GM19328 (cell line): ENCODE data around the gene ZNF81.
"Not testable (repeated sequence)": the region's sequence is repeated elsewhere in the genome, so short reads cannot be mapped to it uniquely, and the experiment has no call there.

Experiments
- ATAC-seq: cut with Tn5 transposase; IDR thresholded peaks from one replicate; pipeline ENCODE4 v1.9.1; 2021; ENCODE audit warnings: mild to moderate bottlenecking, moderate library complexity; ENCODE audit not compliant: unreplicated experiment

The ZNF81 gene

GRCh38 chrX:47836164-47837072 lies at the start of gene ZNF81:
ZNF81 (plus strand) TSS chrX:47836902; CDS start chrX:47846268, 9,366 bp downstream.
- ATAC-seq = peak; percentile 88

DNA sequence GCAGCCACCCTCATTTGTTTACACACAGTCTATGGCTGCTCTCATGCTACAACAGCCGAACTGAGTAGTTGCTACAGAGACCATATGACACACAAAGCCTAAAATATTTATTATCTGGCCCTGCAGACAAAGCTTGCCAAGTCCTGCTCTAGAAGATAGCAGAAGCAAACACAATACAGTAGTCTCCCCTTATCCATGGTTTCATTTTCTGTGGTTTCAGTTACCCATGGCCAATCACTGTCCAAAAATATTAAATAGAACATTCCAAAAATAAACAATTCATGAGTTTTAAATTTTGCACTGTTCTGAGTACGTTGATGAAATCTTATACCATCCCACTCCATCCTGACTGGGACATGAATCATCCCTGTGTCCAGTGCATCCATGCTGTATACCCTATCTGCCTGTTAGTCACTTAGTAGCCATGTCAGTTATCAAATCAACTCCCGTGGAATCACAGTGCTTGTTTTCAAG lies 40.2 kb upstream of the ZNF81 start:
- no peak for ATAC-seq

GRCh38 chrX:47797084-47797483 lies 39.6 kb upstream of the ZNF81 start:
- ATAC-seq = no peak

DNA sequence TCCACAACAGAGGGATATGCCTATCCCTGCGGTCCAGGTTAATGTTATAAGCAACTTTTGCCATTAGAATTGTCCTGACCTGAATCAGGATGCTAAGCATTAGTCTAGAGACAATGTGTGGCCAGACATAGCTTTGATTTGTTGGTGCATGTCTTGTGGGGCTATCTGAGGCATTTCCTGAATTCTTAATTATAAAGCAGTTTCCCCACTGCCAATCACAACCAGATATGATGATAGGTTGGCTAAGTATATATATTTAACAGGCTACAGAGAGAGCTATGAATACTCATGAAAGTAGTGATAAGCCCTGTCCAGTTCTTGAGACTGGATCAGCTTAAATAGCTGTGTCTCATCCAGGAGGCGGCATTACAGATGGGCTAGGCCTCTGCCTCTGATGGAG lies 37.8 kb upstream of the ZNF81 start:
- no peak for ATAC-seq

DNA sequence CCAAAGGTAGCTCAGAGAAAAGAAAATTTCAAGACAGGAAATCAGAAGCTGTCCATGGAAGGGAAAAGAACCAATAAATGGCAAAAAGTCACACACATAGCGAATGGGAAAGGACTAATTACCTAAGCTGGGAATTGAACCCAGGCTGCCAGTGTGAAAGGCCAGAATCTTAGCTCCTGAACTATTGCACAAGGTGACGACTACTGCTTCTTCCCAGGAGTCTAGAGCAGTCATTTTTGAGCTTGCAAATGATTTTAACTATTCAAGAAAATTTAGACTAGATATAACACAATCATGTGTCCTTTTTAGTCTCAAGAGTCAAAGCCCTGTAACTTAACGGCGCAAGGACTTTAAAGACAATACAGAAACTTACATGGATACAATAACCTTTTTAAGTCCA lies 34.1 kb upstream of the ZNF81 start:
- no peak for ATAC-seq

DNA sequence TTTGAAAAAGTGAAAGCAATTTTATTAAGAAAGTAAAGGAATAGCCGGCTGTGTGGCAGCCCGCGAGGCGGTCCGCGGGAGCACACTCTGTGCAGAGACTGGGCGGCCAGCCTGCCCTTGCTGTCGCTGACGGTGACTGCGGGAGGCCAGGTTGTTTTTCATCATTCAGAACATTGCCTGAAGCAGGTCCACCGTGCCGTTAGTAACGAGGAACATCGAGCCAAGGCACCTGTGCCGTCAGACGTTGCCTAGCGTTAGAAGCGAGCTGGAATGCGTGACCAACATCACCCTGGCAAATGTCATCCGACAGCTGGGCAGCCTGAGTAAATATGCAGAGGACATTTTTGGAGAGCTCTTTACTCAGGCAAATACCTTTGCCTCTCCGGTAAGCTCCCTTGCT lies 33.6 kb upstream of the ZNF81 start:
- ATAC-seq = not testable (repeated sequence)

DNA sequence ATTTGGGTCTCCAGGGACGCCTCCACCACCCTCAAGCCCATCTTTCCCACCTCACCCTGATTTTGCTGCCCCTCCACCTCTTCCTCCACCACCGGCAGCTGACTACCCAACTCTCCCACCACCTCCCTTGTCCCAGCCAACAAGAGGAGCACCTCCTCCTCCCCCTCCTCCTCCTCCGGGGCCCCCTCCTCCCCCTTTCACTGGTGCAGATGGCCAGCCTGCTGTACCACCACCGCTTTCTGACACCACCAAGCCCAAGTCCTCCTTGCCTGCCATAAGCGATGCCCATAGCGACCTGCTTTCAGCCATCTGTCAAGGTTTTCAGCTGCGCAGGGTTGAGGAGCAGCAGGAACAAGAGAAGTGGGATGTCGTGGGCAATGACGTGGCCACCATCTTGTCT lies 32.4 kb upstream of the ZNF81 start:
- no peak for ATAC-seq

GRCh38 chrX:47805844-47806243 lies 30.9 kb upstream of the ZNF81 start:
- ATAC-seq = not testable (repeated sequence)

DNA sequence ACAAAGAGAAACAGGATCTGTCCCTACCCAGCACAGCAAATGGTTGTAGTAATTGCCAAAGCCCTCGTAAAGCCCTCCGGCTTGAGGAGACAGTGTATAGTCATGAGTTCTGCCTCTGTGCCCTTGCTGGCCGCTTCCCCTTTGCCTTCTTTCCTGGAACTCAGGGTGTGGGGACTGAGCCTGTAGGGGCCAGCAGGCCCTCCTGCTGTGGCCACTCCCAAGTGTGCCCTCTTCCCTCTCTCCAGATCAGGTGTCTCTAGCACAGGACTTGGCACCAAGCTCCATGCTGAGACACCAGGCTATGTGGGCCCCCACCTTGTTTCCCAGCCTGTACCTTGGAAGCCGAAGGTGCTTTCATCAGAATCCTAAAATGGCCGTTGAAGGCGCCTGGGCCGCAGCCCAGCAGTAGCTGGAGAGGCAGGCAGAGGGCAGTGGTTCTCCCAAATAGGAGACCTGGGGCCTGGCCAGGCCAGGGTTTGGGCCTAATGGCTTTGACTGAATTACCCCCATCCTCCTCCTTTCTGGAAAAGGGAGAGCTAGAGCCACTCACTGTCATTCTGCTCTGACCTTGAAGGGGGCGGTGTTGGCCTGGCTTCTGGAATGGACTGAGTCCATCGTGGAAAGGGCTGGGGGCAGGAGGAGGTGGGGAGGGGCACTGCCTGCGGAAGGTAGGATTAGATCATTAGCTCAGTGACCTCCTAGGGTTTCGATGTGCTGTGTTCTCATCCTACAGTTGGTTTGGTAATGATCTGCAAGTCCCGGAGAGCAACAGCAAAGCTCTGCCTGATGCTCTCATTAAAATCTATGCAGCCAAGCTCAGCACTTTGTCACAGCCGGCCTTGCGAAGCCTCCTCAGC lies 30.1 kb upstream of the ZNF81 start:
- not testable (repeated sequence) for ATAC-seq

- ATAC-seq = not testable (repeated sequence)
Observed at GRCh38 chrX:47807272-47807538, 29.5 kb upstream of the ZNF81 start.

DNA sequence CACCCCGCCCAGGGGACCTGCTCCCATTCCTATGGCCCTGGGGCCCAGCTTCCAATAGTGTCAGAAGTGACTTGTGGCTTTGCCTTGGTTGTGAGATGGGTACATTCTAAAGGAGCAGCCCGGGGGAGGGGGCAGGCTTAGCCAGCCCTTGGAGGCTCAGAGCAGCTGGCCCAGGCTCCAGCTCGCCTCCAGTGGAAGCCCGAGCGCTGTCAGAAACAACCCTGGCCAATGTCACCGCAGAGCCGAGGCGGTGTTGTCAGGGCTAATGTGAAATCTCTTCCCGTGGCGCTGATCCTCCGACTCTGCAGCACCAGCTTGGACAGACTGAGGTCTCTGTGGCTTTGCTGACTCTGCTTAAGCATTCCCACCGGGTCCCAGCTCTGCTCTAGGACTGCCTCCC lies 29.2 kb upstream of the ZNF81 start:
- ATAC-seq = no peak

- no peak for ATAC-seq
Observed at GRCh38 chrX:47808904-47809788, 27.6 kb upstream of the ZNF81 start.

GRCh38 chrX:47814851-47815250 lies 21.9 kb upstream of the ZNF81 start:
- no peak for ATAC-seq

DNA sequence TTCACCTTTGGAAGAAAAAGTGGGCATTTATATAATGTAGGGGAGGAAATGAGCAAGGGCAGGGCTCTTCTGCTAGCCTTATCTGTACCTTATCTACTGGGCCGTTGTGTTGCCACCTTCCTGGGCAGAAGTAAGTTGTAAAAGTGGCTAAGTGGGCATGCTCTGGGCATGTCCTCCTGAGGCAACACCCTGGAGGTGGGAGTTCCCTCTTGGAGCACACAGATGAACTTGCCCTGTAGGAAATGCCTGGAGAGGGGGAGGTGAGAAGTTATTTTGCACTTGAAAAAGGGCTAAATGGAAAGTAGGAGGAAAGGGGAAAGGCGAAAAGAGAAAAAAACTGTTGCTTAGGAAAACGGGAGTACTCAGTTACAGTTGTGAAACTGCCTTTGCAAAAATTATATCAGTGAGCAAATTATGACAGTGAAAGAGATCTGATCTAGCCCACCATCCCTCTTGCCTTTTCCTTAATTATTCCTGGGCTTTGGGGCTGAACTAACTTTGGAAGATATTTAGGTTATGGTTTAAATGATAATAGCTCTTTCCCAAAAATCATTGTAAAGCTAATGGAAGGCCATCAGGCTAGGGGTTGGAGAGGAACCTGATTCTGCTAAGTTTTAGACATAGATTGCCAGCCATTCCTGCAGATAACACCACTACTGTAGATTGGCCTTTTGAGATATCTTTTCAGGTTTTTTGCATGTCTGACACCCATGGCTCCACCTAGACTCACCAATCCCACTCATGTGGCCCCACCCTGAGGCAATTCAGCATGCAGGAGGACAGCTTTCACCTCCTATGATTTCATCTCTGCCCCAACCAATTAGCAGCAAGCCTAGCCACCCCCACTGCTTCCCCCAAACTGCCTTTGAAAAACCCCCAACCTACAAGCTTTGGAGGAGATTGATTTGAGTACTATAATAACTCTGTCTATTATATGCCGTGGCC lies 20.5 kb upstream of the ZNF81 start:
- ATAC-seq = no peak

- no peak for ATAC-seq
Observed at GRCh38 chrX:47817421-47817820, 19.3 kb upstream of the ZNF81 start.

GRCh38 chrX:47817897-47818296 lies 18.8 kb upstream of the ZNF81 start:
- ATAC-seq = no peak

DNA sequence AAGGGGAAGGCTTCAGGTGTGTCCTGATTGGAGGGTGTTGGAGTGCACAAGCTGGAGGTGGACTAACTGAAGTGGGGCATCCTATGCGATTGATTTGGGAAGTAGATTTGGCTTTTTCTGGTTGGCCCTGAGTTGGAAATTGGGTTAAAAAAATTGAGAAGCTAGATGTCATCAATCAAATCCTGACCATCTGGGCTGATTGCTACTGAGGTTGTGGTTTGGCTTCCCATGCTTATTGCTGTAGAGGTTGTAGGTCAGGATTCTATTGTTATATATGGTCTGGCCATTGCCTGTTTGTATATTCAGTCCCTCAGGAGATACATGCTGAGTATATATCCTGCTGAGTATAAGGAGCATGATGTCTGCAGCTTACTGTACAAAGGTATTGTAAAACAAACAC lies 7.7 kb upstream of the ZNF81 start:
- ATAC-seq = no peak

- ATAC-seq = no peak
Observed at GRCh38 chrX:47831788-47832187, 4.9 kb upstream of the ZNF81 start.

- ATAC-seq = no peak
Observed at GRCh38 chrX:47838361-47838760, 1.7 kb downstream of the ZNF81 start.

GRCh38 chrX:47840111-47840510 lies 3.4 kb downstream of the ZNF81 start:
- no peak for ATAC-seq
